ENCODE results near the gene TNS3.

GRCh38 chr7:47588704-47589225 lies 6.9 kb upstream of the TNS3 start:
- no peak for TF ChIP-seq CTCF (IDR thresholded peaks at IDR 0.05)
- TF ChIP-seq POLR2A (IDR thresholded peaks at IDR 0.05), result no peak
